ENCODE data around the gene AP5Z1. TPM values are rescaled to one million over a fixed set of nuclear protein-coding genes. Genes with fewer than 3 reads are reported as not detected.

Gene AP5Z1
- total and polyA plus RNA-seq, 3 experiments from 2014 or later: 38.9 to 49.8 (median 47.8) TPM

- peak in 1 of 5 donors; percentile 43 for DNase-seq
- Histone ChIP-seq H3K4me1 (ENCODE audit: insufficient read depth, low read length) (no peaks in the 10 kb centered on the region), H3K4me3 (ENCODE audit: low read length) (no peak overlapping the region), H3K9me3 (ENCODE audit: low read length) (no peaks in the 10 kb centered on the region), H3K36me3 (ENCODE audit: insufficient read depth, low read length) (no peaks in the 10 kb centered on the region), H3K27me3 (ENCODE audit: insufficient read depth, low read length, poor library complexity, severe bottlenecking) (no peaks in the 10 kb centered on the region), H3K27ac (ENCODE audit: low read depth, low read length) (no peak overlapping the region)
- no peaks in the 10 kb centered on the region for H3K9me3 Mint-ChIP-seq
- ChIA-PET POLR2A (no interaction called here), CTCF (no interaction called here)
- H3K27me3 Mint-ChIP-seq: no peaks in the 10 kb centered on the region
- H3K4me3 Mint-ChIP-seq: peak overlapping the region in 1 of 7 donors; percentile 18
- no peaks in the 10 kb centered on the region for H3K36me3 Mint-ChIP-seq
- peaks cover 0 to 5% (median 0%) of the 10 kb centered on the region in 3 donors for H3K4me1 Mint-ChIP-seq
- H3K27ac Mint-ChIP-seq: no peak overlapping the region
Observed at GRCh38 chr7:4803397-4804241, 28.2 kb downstream of the AP5Z1 start.

- no peak for DNase-seq
- ChIA-PET POLR2A (no interaction called here), CTCF (no interaction called here)
- Mint-ChIP-seq H3K27me3 (peaks cover 2% of the 10 kb centered on the region in 2 donors), H3K9me3 (no peaks in the 10 kb centered on the region), H3K4me3 (no peak overlapping the region), H3K27ac (no peak overlapping the region), H3K4me1 (peaks cover 4 to 16% (median 8%) of the 10 kb centered on the region in 3 donors), H3K36me3 (no peaks in the 10 kb centered on the region)
- H3K4me3 ChIP-seq (ENCODE audit: low read length): no peak overlapping the region
- H3K27ac ChIP-seq (ENCODE audit: low read depth, low read length): no peak overlapping the region
- H3K36me3 ChIP-seq (ENCODE audit: insufficient read depth, low read length): no peaks in the 10 kb centered on the region
- H3K9me3 ChIP-seq (ENCODE audit: low read length): no peaks in the 10 kb centered on the region
- no peaks in the 10 kb centered on the region for H3K27me3 ChIP-seq (ENCODE audit: insufficient read depth, low read length, poor library complexity, severe bottlenecking)
- no peaks in the 10 kb centered on the region for H3K4me1 ChIP-seq (ENCODE audit: insufficient read depth, low read length)
Observed at GRCh38 chr7:4805110-4805983, 29.9 kb downstream of the AP5Z1 start.

- Histone ChIP-seq H3K9me3 (ENCODE audit: low read length) (no peaks in the 10 kb centered on the region), H3K27me3 (ENCODE audit: insufficient read depth, low read length, poor library complexity, severe bottlenecking) (no peaks in the 10 kb centered on the region), H3K4me1 (ENCODE audit: insufficient read depth, low read length) (no peaks in the 10 kb centered on the region), H3K4me3 (ENCODE audit: low read length) (no peak overlapping the region), H3K36me3 (ENCODE audit: insufficient read depth, low read length) (no peaks in the 10 kb centered on the region), H3K27ac (ENCODE audit: low read depth, low read length) (no peak overlapping the region)
- Mint-ChIP-seq H3K4me3 (no peak overlapping the region), H3K4me1 (peaks cover 7 to 16% (median 10%) of the 10 kb centered on the region in 3 donors), H3K9me3 (no peaks in the 10 kb centered on the region), H3K27me3 (peaks cover 4% of the 10 kb centered on the region in 2 donors), H3K27ac (no peak overlapping the region), H3K36me3 (no peaks in the 10 kb centered on the region)
- no peak for DNase-seq
- ChIA-PET POLR2A (no interaction called here), CTCF (no interaction called here)
Observed at GRCh38 chr7:4805984-4806300, 30.5 kb downstream of the AP5Z1 start.

GRCh38 chr7:4806983-4807597, 31.7 kb downstream of the AP5Z1 start:
- Mint-ChIP-seq H3K9me3 (no peaks in the 10 kb centered on the region), H3K27ac (peak overlapping the region in 3 of 8 donors; percentile 34 to 64 (median 63)), H3K36me3 (no peaks in the 10 kb centered on the region), H3K4me3 (no peak overlapping the region), H3K27me3 (peaks cover 4 to 5% of the 10 kb centered on the region in 2 donors), H3K4me1 (peaks cover 7 to 13% (median 10%) of the 10 kb centered on the region in 3 donors)
- no peak for DNase-seq
- no peaks in the 10 kb centered on the region for H3K36me3 ChIP-seq (ENCODE audit: insufficient read depth, low read length)
- no peak overlapping the region for H3K4me3 ChIP-seq (ENCODE audit: low read length)
- H3K27ac ChIP-seq (ENCODE audit: low read depth, low read length): no peak overlapping the region
- H3K9me3 ChIP-seq (ENCODE audit: low read length): no peaks in the 10 kb centered on the region
- H3K27me3 ChIP-seq (ENCODE audit: insufficient read depth, low read length, poor library complexity, severe bottlenecking): no peaks in the 10 kb centered on the region
- ChIA-PET POLR2A (no interaction called here), CTCF (interaction anchor here (1.0 kb wide), 1 partner anchor 16 kb away, joined by 3 read pairs; no protein-coding TSS in a partner anchor)
- H3K4me1 ChIP-seq (ENCODE audit: insufficient read depth, low read length): no peaks in the 10 kb centered on the region

DNA sequence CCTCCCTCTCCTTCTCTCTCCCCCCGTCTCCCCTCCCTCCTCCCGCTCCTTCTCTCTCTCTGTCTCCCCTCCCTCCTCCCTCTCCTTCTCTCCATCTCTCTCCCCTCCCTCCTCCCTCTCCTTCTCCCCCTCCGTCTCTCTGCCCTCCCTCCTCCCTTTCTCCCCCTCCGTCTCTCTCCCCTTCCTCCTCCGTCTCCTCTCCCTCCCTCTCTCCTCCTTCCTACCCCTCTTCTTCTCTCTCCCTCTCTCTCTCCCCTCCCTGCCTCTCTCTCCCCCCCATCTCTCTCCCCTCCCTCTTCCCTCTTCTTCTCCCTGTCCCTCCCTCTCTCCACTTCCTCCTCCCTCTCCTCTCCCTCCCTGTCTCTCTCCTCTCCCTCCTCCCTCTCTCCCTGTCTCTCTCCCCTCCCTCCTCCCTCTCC, 32.2 kb downstream of the AP5Z1 start:
- Mint-ChIP-seq H3K4me1 (peaks cover 7 to 13% (median 10%) of the 10 kb centered on the region in 3 donors), H3K27ac (no peak overlapping the region), H3K9me3 (no peaks in the 10 kb centered on the region), H3K27me3 (peaks cover 5 to 6% of the 10 kb centered on the region in 2 donors), H3K36me3 (no peaks in the 10 kb centered on the region), H3K4me3 (no peak overlapping the region)
- Histone ChIP-seq H3K4me3 (ENCODE audit: low read length) (no peak overlapping the region), H3K27ac (ENCODE audit: low read depth, low read length) (no peak overlapping the region), H3K4me1 (ENCODE audit: insufficient read depth, low read length) (no peaks in the 10 kb centered on the region), H3K9me3 (ENCODE audit: low read length) (no peaks in the 10 kb centered on the region), H3K27me3 (ENCODE audit: insufficient read depth, low read length, poor library complexity, severe bottlenecking) (no peaks in the 10 kb centered on the region), H3K36me3 (ENCODE audit: insufficient read depth, low read length) (no peaks in the 10 kb centered on the region)
- ChIA-PET CTCF (interaction anchor here (1.0 kb wide), 1 partner anchor 16 kb away, joined by 3 read pairs; no protein-coding TSS in a partner anchor), POLR2A (no interaction called here)
- DNase-seq: no peak

DNA sequence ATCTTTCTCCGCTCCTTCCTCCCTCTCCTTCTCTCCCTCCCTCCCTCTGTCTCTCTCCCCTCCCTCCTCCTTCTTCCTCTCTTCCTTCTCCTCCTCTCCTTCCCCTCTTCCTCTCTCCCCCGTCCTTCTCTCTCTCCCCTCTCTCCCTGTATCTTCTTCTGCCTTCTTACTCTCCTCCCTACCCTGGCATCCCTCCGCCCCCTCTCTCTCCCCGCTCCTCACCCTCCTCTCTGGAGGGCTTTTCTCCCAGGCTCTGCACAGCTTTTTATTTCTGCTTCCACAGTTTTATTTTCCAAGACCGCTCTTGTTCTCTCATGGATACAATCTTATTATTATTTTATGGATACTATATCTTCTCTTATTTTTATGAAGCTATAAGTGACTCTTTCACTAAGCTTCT, 32.6 kb downstream of the AP5Z1 start:
- Histone ChIP-seq H3K4me3 (ENCODE audit: low read length) (no peak overlapping the region), H3K36me3 (ENCODE audit: insufficient read depth, low read length) (no peaks in the 10 kb centered on the region), H3K9me3 (ENCODE audit: low read length) (no peaks in the 10 kb centered on the region), H3K27me3 (ENCODE audit: insufficient read depth, low read length, poor library complexity, severe bottlenecking) (no peaks in the 10 kb centered on the region), H3K4me1 (ENCODE audit: insufficient read depth, low read length) (no peaks in the 10 kb centered on the region), H3K27ac (ENCODE audit: low read depth, low read length) (no peak overlapping the region)
- POLR2A ChIA-PET: interaction anchor here (0.7 kb wide), 1 partner anchor 203 kb away, joined by 5 read pairs; no protein-coding TSS in a partner anchor
- Mint-ChIP-seq H3K4me1 (peaks cover 7 to 13% (median 10%) of the 10 kb centered on the region in 3 donors), H3K9me3 (peaks cover 0 to 1% (median 0%) of the 10 kb centered on the region in 5 donors), H3K36me3 (no peaks in the 10 kb centered on the region), H3K4me3 (peak overlapping the region in 1 of 7 donors; percentile 23), H3K27me3 (peaks cover 5 to 10% of the 10 kb centered on the region in 2 donors), H3K27ac (no peak overlapping the region)
- CTCF ChIA-PET: interaction anchor here (1.0 kb wide), 1 partner anchor 16 kb away, joined by 3 read pairs; no protein-coding TSS in a partner anchor
- no peak for DNase-seq

DNA sequence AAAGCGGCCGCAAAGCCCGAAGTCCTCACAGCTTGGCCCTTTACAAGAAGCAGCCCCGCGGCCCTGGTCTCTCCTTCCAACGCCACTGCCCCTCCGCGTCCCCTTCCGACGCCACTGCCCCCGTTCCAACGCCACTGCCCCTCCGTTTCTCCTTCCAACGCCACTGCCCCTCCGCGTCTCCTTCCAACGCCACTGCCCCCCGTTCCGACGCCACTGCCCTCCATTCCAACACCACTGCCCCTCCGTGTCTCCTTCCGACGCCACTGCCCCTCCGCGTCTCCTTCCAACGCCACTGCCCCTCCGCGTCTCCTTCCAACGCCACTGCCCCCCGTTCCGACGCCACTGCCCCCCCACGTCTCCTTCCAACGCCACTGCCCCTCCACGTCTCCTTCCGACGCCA, 33.1 kb downstream of the AP5Z1 start:
- ChIA-PET POLR2A (interaction anchor here (0.7 kb wide), 1 partner anchor 203 kb away, joined by 5 read pairs; no protein-coding TSS in a partner anchor), CTCF (no interaction called here)
- peaks cover 6 to 16% of the 10 kb centered on the region in 2 donors for H3K27me3 Mint-ChIP-seq
- Histone ChIP-seq H3K4me1 (ENCODE audit: insufficient read depth, low read length) (no peaks in the 10 kb centered on the region), H3K36me3 (ENCODE audit: insufficient read depth, low read length) (no peaks in the 10 kb centered on the region), H3K4me3 (ENCODE audit: low read length) (no peak overlapping the region), H3K27ac (ENCODE audit: low read depth, low read length) (no peak overlapping the region), H3K27me3 (ENCODE audit: insufficient read depth, low read length, poor library complexity, severe bottlenecking) (no peaks in the 10 kb centered on the region), H3K9me3 (ENCODE audit: low read length) (no peaks in the 10 kb centered on the region)
- H3K4me1 Mint-ChIP-seq: peaks cover 7 to 13% (median 10%) of the 10 kb centered on the region in 3 donors
- no peaks in the 10 kb centered on the region for H3K36me3 Mint-ChIP-seq
- H3K27ac Mint-ChIP-seq: no peak overlapping the region
- peaks cover 0 to 5% (median 0%) of the 10 kb centered on the region in 5 donors for H3K9me3 Mint-ChIP-seq
- H3K4me3 Mint-ChIP-seq: peak overlapping the region in 3 of 7 donors; percentile 23 to 79 (median 38)
- no peak for DNase-seq

Measured in CD8-positive, alpha-beta memory T cell (primary cell).